T-helper 1 cell treated with Interleukin-12 subunit alpha and Interleukin-12 subunit beta and Interleukin-4 antibody, amounts not matched to agents 30 ng/mL and 1 ng/mL, for 36 hours (primary cell): Measurements from ENCODE around the gene DEFB129. TPM values are rescaled to one million over a fixed set of nuclear protein-coding genes. Genes with fewer than 3 reads are reported as not detected.

Source experiments
- total RNA-seq: library from RNA; stranded (reverse); gene quantifications from 2 replicates; pipeline ENCODE4 v1.2.3, GENCODE V29; 2022

Gene DEFB129
- total RNA-seq, 1 donor from 2014 or later: not detected

Other genes starting within 250 kb of the DEFB129 start
- not detected in 2 replicates for gene DEFB125, start 139.6 kb upstream of the DEFB129 start, total RNA-seq
- not detected in 2 replicates for gene DEFB126, start 84.7 kb upstream of the DEFB129 start, total RNA-seq
- gene DEFB127, start 69.8 kb upstream of the DEFB129 start, total RNA-seq: not detected in 2 replicates
- gene DEFB128, start 37.5 kb upstream of the DEFB129 start, total RNA-seq: not detected in 2 replicates
- not detected in 2 replicates for gene DEFB132, start 30.5 kb downstream of the DEFB129 start, total RNA-seq
- gene C20orf96, start 63.5 kb downstream of the DEFB129 start, total RNA-seq: 4.7 and 5.1 TPM in 2 replicates
- gene ZCCHC3, start 70.3 kb downstream of the DEFB129 start, total RNA-seq: 25.0 and 25.2 TPM in 2 replicates
- gene SOX12, start 98.3 kb downstream of the DEFB129 start, total RNA-seq: 2.4 TPM in 2 replicates
- 1.5 and 2.5 TPM in 2 replicates for gene NRSN2, start 119.9 kb downstream of the DEFB129 start, total RNA-seq
- 27.1 and 29.1 TPM in 2 replicates for gene TRIB3, start 153.5 kb downstream of the DEFB129 start, total RNA-seq
- 131 and 134 TPM in 2 replicates for gene RBCK1, start 181.0 kb downstream of the DEFB129 start, total RNA-seq
- 40.2 and 40.3 TPM in 2 replicates for gene TBC1D20, start 235.3 kb downstream of the DEFB129 start, total RNA-seq